ENCODE measurements around the gene ZC3HAV1. TPM values are rescaled to one million over a fixed set of nuclear protein-coding genes. Genes with fewer than 3 reads are reported as not detected.

ZC3HAV1 gene
- total and polyA plus RNA-seq, 9 of the 15 experiments (the other 6 are each of a cell fraction or from before 2014, with no cell fraction given): 11.9 to 40.5 (median 23.9) TPM

- TF ChIP-seq ZNF589 (CRISPR knock-in tag; IDR thresholded peaks at IDR 0.05; ENCODE audit: low read depth): no peak
- no peak for TF ChIP-seq ERF (CRISPR knock-in tag; IDR thresholded peaks at IDR 0.05)
- TF ChIP-seq ZNF311 (CRISPR knock-in tag; IDR thresholded peaks at IDR 0.05): no peak
- TF ChIP-seq ZNF23 (CRISPR knock-in tag; IDR thresholded peaks at IDR 0.05): no peak
- no peak for TF ChIP-seq FOXM1 (IDR thresholded peaks at IDR 0.05; ENCODE audit: low read depth)
- TF ChIP-seq FOXM1 (CRISPR knock-in tag; IDR thresholded peaks at IDR 0.05; ENCODE audit: low read depth): no peak
- no peak for TF ChIP-seq RBM39 (optimal IDR thresholded peaks at IDR 0.05; ENCODE audit: low read depth, low read length)
- TF ChIP-seq SMAD3 (CRISPR knock-in tag; conservative IDR thresholded peaks at IDR 0.05): no peak
- TF ChIP-seq ZNF121 (CRISPR knock-in tag; conservative IDR thresholded peaks at IDR 0.05): no peak
Measured at GRCh38 chr7:139046143-139046542, 63.4 kb downstream of the ZC3HAV1 start.

More at GRCh38 chr7:139046143-139046542, 63.4 kb downstream of the ZC3HAV1 start:
- Histone ChIP-seq H4K20me1 (replicated peaks; ENCODE audit: control insufficient read depth, insufficient read depth, low read length) (no peaks in the 10 kb centered on the region), H3K9me3 (replicated peaks; ENCODE audit: control insufficient read depth, insufficient read depth, low read depth, low read length) (no peaks in the 10 kb centered on the region), H3K9ac (ENCODE audit: insufficient read depth in 1 of 2, low read depth in 2 of 2, low read length in 2 of 2) (no peak overlapping the region), H3K27ac (ENCODE audit: extremely low read depth, low read depth, low read length) (no peak overlapping the region), H3K9me1 (ENCODE audit: control insufficient read depth, insufficient read depth, low read length) (no peaks in the 10 kb centered on the region), H3K4me3 (no peak overlapping the region), H3K4me2 (ENCODE audit: insufficient read depth, low read length) (no peak overlapping the region), H3K27me3 (ENCODE audit: control insufficient read depth in 2 of 2, insufficient read depth in 2 of 2, low read length in 2 of 2) (no peaks in the 10 kb centered on the region), H3K79me2 (ENCODE audit: control insufficient read depth, insufficient read depth, low read length) (no peaks in the 10 kb centered on the region), H2AFZ (ENCODE audit: low read depth, low read length) (no peak overlapping the region), H3K4me1 (replicated peaks in 1 of 2; ENCODE audit: control insufficient read depth in 2 of 2, insufficient read depth in 2 of 2, low read length in 2 of 2) (peaks cover 7 to 27% of the 10 kb centered on the region in 2 experiments), H3K36me3 (ENCODE audit: control insufficient read depth, insufficient read depth, low read length) (peaks cover 56% of the 10 kb centered on the region)
- FAIRE-seq (no peak), DNase-seq (ENCODE audit: extremely low read depth in 1 of 4, low spot score in 3 of 4) (no peak), ATAC-seq (no peak)
- in situ Hi-C loops (cut with MboI): no loop called here
- ChIA-PET CTCF (ENCODE audit: low intra/inter-chr PET ratio) (no interaction called here), POLR2A (interaction anchor here (0.5 to 1.5 kb wide), 5 partner anchors 8 to 22 kb away, joined by 3 to 6 read pairs (median 4); no protein-coding TSS in a partner anchor)
- intact Hi-C loops (cut with micrococcal nuclease): no loop called here
- no TSS peak for BruUV-seq (replicated peaks)
- 93% methylated on average over 6 of the region's 6 CpGs for WGBS (ENCODE audit: insufficient coverage, low coverage, missing lambda C conversion rate)

Measured in K562 (cell line).